Stimulated activated CD8-positive, alpha-beta memory T cell treated with anti-CD3 and anti-CD28 coated beads, Interleukin-2, amount 100 ng/mL, for 1 hour (primary cell): ENCODE data around the gene AJAP1.
"Not testable (repeated sequence)": the region's sequence is repeated elsewhere in the genome, so short reads cannot be mapped to it uniquely, and the experiment has no call there.

Source experiments
- DNase-seq, 2 donors: peaks; one replicate each; pipeline ENCODE4 v3.0.0-alpha.2; 2020; ENCODE audit warnings: low read depth in 2 of 2

The AJAP1 gene

DNA sequence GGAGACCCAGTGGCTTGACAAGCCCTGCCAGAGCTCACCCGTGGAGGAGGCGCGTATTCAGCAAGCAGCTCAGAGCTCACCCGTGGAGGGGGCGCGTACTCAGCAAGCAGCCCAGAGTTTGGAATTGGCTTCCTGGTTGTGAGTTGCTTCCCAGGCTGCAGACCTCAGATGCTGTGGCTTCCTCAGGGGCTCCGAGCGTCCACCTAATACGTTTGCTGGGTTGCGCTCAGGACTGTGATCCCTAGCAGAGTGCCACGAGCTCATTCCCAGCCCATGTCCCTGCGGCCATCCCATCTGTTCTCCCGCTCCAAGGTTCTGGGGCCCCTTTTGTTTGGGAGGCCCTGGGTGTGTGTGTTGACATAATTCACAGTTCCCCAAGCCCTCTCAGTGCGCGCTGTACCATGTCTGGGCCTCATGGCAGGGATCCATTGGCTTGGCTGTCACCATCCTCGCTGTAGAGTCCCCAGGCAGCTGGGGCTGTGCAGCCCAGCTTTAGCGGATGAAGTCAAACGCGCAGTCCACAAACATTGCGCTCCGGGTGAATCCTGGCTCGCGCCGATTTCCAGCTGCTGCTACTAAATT lies 3.6 kb downstream of the AJAP1 start:
- DNase-seq = no peak

DNA sequence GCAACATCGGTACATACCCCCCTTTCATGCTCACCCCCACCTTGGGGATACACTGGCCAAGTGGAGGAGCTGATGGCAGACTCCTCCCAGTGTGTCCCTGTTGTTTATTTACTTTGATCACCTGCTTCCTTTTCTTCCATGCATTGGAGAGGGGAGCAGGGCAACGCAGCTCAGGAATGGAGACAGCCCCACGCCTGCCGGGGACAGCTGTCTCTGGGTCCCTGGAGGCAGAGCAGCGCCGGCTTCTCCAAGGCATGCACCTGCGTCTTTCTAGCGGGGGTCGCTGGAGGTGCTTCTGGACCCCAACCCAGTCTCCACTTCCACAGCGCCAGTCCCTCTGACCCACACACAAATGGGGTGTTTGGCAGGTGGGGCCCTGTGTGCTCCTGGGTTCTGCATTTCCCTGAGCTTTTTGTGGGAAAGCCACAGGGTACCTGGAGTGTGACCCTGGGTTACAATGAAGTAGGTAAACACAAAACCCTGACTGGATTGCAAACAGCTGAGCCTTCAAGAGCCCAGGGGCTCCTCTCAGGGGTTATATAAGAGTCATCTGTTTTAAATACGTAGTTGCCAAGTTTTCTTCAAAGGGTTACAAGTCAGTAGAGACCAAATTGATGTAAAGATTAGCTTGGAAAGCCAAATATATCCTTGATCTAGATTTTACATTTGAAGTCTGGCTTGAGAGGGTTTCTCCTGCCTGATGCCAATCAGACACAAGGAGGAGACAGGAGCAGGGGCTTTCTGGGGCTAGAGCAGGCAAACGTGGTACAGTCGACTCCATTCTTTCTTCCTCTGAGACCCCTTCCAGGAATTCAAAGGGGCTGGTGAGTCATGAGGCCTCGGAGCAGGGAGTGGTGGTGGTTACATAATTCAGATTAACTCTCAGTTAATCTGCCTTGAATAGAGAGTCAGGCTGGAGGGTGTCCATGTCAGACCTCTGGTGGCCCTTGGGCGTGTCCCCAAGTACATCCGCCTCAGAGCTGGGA lies 4.5 kb downstream of the AJAP1 start:
- DNase-seq = no peak

DNA sequence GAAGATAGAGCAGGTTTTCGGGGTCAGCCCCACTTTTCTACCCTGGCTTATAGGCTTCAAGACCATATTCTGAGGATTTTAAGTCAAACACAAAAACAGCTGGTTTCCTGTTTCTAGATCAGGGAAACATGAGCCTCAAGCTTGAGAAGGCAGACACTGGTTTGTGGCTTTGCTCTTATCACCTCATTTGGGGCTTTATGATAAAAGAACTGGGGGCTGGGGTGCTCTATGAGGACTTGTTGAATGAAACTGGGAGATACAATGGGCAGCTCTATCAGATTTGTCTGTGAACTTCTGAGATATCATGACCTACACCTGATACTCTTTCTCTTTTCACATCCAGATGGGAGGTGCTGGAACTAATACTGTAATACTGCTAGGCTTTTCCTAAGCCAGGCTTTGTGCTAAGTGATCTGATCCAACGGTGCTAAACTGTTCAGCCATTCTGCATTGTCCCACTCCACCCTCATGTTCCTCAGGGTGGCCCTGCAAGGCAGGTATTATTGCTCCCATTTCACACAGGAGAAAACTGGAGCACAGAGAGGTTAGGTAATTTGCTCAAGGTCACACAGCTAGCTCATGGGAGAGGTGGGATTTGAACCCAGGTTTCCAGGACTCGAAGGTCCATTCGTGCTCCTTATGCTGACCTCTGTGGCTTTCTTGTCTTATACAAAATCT lies 6.6 kb downstream of the AJAP1 start:
- no peak for DNase-seq

DNA sequence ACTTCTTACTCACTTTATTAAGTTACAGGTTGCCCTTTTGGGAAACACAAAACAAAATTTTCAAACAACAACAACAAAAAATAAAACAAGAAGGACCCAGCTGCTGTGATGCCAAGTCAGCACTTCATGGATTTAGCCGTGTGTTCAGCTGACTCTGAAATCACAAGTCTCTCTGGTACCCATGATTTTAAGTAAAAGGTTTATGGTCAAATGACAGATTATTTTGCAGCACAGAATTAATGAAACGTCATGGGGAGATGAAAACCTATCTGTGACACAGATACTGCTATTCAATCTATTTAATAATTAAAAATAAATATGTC lies 7.1 kb downstream of the AJAP1 start:
- DNase-seq = no peak

DNA sequence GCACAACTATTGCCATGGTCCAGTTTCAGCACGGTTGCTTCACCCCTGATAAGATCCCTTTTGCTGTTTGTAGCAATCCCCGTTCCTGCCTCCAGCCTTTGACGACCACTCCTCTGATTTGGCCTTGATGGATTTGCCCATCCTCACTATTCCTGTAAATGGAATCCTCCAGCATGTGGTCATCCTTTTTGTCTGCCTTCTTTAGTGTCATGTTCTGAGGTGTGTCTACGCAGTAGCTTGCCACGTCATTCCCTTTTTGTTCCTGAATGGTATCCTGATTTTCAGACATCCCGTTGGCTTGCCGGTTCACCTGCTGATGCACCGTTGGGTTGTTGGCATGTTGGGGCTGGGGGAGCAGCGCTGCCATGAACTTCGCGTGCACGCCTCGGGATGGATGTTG lies 7.8 kb downstream of the AJAP1 start:
- no peak for DNase-seq

DNA sequence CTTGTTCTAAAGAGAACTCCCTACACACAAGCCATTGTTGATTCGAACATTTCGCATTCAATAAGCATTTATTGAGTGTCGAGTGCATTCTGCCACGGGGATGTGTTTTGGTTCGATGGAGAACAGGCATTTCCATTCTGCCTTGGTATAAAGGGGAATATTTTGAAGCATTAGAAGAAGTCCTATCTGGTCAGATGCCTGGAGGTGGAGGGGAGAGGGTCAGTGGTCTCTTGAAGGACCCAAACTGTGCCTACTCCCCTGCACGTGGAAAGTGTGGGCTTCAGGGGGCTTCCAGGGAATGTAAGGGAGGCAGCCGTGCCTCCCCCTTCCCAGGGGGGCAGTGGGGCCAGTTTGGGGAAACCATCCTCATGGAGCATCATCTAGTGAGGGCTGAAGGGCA lies 8.3 kb downstream of the AJAP1 start:
- DNase-seq = no peak

DNA sequence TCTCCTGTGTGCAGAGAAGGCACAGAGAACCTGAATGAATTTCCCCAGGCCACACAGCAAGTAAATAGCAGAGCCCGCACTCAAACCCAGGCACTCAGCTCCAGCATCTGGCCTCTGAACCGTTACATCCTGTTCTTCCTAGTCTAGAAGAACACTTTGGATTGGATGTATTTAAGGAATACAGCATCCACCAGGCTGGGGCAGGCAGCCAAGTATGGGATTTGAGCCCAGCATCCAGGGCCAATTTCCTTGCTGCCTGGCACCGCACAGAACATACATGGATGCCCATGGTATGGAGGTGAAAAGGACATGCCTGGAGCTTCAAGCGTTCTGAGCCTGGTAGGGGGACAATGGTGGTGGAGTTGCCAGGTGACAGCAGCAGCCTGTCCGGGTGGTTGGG lies 9.7 kb downstream of the AJAP1 start:
- no peak for DNase-seq

DNA sequence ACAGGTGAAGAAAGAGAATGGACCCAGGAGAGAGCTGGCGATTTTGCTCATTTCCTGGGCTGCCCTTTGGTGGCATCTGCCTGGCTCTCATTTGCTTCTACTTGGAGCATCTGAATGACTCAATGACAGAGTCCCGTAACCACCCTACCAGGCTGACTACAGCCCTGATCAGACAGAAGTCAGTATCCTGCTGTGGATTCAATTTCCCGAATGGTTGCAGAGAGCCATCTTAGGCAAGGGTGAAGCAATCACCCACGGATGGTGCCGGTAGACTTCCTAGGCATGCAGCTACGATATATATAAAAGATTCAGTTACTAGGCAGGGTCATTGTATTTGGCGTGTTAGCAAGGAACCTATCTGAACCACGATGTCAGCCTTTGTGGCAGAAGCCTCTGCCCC lies 10.2 kb downstream of the AJAP1 start:
- no peak for DNase-seq

DNA sequence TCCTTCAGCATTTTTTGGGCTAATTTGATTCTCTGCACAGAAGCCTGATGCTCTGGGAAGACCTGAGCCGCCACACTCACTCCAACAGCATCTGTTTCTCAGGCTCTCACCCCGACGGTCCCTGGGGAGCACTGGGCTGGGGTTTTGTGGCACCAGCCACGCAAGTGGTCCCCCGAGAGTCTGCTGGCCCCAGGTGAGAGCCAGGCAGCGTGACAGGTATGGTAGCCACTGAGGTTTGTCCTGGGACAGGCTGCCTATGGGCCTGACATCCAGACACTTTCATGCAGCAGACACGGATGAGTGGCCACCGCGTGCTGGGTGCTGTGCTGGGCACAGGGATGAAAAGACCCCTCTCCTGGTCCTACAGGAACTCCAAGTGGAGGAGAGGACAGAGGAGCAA lies 11.0 kb downstream of the AJAP1 start:
- no peak for DNase-seq

DNA sequence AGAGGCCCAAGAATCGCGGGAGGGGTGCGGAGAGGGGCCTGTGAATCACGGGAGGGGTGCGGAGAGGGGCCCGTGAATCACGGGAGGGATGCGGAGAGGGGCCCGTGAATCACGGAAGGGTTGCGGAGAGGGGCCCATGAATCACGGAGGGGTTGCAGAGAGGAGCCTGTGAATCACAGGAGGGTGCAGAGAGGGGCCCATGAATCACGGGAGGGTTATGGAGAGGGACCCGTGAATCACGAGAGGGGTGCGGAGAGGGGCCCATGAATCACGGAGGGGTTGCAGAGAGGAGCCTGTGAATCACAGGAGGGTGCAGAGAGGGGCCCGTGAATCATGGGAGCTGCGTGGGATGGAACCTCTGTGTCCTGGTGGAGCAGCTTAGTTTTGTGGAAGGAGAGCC lies 12.3 kb downstream of the AJAP1 start:
- DNase-seq = not testable (repeated sequence)

DNA sequence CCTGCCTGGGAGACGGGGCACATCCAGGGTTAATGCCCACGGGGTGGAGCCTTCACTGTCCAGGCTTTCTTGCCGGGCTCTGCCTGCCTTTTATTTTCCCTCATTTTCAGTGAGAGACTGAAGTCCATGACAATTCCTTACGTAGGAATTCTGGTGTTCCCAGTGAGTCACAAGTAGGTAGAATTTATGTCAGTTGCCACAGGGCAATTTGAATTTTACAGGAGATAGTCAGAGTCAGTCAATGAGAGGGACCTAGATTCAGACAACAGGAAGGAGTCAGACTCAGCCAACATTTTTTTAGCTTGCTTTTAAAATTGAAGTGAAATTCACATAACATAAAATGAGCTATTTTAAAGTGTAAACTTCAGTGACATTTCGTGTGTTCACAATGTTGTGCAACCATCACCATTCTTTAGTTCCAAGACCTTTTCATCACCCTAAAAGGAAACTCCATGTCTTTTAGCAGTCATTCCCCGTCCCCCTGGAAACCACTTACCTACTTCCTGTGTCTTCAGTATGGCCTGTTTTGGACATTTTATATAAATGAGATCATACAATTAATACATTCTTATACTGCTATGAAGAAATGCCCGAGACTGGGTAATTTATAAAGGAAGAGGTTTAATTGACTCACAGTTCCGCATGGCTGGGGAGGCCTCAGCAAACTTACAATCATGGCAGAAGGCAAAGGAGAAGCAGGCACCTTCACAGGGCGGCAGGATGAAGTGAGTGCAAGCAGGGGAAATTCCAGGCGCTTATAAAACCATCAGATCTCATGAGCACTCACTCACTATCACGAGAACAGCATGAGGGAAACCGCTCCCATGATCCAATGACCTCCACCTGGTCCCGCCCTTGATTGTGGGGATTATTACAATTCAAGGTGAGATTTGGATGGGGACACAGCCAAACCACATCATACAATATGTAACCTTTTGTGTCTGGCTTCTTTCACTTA lies 14.6 kb downstream of the AJAP1 start:
- DNase-seq = no peak

DNA sequence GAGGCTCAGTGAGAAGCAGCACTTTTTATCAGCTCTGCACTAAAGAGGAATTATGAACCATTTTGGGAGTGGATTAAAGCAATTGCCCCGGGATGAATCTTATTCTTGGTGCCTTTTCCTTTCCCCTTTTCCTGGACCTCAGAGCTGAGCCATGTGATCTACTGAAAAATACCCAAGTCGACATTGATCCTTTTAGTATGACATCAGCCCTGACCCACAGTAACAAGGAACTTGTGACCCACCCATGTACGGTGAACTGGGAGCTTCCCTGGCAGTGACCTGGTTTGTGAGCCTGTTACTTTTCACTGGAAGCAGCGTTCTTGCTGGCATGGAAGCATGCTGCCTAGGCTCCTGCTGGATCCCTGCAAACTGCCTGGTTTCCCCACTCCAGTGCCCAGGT lies 15.9 kb downstream of the AJAP1 start:
- no peak for DNase-seq

DNA sequence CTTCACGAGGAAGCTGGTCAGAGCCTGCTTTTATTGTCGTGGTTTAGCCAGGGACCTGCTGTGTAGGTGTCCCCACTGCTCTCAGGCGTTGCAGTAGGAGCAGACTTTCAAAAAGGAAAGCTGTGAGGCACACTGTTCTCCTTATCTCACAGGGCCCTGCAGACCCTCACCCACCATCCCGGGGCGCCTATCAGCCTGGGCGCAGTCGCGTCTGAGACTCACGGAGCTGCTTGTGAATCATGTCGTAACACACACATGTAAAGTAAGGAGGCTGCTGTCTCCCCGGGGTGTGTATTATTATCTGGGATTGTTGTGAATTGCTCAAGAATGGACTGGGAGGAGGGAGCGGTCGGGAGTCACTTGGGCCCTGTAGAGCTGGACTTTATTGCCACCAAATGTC lies 17.4 kb downstream of the AJAP1 start:
- DNase-seq = no peak

DNA sequence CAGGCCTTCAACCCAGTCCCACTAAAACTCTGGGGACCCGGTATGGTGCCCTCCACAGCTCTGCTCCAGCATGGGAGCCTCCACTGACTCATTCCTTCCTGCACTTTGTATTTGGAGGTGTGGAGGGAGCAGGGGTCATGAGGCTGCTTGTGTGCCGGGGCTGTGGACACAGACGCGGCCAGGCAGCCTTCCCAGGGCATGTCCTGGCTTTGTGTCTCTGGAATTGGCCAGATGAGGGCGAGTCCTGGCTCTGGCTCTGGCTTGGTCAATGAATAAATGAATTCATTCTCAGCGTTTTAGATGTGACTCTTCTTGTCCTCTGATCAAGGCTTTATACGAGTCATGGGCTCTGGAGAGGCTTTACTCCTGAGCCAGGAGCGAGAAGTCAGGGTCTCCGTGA lies 19.1 kb downstream of the AJAP1 start:
- DNase-seq = no peak

DNA sequence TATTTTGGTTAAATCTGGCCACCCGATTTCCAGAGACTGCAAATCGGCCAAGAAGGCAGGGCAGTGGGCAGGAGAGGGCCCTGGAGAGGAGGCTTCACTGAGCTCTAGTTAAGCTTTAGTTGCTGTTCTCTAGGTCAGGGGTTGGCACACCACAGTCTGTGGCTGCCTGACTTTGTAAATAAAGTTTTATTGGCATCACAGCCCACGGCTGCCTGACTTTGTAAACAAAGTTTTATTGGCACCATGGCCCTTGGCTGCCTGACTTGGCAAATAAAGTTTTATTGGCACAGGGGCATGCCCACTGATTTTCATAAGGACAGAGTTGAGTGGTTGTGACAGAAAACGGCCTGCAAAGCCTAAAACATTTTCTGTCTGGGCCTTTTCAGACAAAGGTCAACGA lies 19.7 kb downstream of the AJAP1 start:
- no peak for DNase-seq

DNA sequence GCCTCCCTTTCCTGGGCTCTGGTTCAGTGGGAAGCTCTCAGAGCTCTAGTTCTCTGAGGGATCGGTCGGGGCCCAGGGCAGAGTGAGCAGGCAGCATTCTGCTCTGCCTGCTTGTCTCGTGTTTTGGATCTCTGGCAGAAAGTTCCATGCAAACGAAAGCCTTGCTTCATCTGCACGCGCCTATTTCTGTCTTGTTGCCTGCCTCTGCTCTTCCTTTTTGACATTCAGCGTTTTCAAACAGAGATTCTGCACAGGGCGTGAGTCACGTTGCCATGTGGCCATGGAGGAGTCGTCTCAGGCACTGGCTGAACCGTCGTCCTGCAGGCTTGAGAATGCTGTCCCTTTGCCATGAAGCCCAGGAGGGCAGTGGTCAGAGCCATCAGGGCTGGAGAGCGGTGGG lies 20.3 kb downstream of the AJAP1 start:
- no peak for DNase-seq

DNA sequence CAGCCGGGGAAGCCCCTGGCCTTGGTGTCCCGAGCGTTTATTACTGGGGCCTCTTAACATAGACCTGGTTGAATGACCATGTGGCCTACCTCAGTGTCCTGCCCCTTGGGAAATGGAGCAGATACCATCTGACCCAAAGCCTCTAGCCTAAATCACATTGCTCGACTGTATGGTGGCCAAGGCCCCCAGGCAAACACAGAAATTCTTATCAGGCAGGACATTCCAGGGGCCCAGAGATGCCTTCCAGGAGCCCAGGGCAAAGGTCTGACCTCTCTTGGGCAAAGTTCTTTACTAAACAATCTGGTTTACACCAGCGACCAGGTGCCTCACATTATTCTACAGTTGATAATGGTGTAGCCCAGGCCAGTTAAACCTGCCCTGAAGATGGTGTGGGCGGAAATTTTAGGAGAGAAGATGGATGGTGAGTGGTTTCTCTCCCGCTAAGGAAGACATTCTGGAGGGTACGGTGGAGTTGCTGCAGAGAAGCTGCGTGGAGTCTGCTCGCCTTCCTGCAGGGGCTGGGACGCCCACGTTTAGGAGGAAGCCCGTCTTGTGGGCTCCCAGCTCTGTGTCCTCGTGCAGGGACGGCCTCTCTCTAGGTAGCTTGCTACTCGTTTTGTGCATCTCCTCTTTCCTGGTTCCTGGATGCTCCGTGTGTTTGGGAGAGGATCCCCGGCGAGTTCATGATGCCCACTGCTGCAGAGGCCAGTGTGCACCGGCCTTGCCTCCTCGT lies 21.2 kb downstream of the AJAP1 start:
- no peak for DNase-seq

DNA sequence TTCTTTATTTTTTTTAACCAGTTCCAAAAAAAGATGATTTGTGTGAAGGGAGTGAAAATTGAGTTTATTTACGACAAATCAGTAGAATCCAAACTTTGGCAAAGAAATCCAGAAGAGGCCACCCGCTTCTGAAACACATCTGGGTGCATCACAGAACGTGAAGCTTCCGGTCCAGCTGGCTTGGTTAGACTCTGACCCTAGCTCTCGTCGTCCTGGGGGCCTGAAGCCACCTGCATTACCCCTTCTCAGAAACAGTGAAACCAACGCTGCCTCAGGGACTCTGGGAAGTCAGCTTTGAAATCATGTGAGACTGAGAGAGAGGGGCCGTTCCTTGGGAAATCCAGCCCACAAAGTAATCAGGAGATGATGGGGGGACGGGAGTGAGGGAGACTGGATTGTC lies 21.8 kb downstream of the AJAP1 start:
- no peak for DNase-seq

DNA sequence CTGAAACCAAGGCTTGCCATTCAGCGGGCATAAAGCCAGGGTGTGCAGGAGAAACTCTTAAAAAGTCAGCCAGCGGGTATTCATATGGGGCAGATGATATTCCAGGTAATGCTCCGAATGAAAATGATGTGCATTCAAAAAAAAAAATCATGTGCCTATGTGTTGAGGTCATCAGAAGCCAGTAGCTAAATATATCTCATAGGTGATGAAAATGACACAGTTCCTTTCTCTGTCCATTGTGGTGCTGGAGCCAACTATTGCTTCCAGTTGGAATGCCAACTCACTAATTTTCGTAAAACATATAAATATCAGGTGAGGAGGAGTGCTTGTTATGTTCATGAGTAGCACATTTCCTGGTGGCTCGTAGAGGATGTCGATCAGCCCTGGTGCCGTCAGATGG lies 23.2 kb downstream of the AJAP1 start:
- no peak for DNase-seq

DNA sequence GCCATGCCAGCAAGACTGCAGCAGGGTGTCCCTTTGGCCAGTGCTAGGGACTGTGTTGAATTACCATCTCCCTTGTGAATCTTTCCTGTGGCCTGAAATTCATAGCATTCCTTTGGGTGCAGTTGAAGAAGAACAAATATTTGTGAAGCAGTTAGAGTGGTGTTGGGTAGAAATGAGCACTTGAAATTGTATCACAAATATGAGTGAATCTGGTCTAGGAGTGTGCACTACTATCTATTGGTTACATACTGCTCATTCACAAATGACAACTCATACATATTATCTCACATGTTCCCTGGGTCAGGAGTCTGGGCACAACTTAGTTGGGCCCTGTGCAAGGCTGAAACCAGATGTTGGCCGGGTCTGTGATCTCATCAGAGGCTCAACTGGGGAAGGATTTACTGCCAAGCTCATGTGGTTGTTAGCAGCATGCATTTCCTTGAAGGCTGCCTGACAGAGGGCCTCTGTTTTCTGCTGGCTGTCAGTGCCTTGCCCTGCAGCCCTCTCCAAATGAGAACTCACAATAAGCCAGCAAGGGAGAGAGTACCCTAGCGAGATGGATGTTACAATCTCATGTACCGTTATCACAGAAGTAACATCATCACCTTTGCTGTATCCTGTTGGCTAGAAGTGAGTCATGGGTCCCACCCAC lies 23.8 kb downstream of the AJAP1 start:
- DNase-seq = no peak

DNA sequence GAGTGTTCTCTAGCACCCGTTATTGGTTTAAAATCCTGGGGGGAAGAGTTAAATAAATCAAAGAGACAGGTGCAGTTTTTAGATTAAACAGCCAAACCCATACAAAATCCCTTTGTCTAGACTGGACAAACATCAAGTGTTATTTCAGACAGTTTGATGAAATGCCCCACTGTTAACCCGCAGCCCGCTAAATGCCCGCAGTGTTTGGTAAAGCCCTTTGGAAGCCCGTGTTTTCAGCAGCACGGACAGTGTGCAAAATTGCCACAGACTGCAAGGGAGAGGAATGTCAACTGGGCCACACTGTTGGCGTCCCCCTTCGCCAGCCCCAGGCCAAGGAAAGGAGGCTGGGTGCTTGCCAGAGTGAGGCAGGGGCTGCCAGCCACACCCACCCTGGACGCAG lies 26.6 kb downstream of the AJAP1 start:
- DNase-seq = no peak
